Liver (tissue), 9 donors: ENCODE data around the gene BEND3. TPM values are rescaled to one million over a fixed set of nuclear protein-coding genes. Genes with fewer than 3 reads are reported as not detected.

Source experiments
- DNase-seq: peaks from one replicate; pipeline ENCODE4 v3.0.0-alpha.2; 2017; ENCODE audit warnings: low spot score
- H3K27ac ChIP-seq, 2 donors: one replicate each; pipeline ENCODE4 v1.7.0; 2013; ENCODE audit warnings: inconsistent platforms in 2 of 2, low read length in 2 of 2, control low read depth in 1 of 2, low read depth in 1 of 2, mild to moderate bottlenecking in 1 of 2
- H3K27me3 ChIP-seq, 4 donors: one replicate each; pipeline versions ENCODE4 v1.6.1 to v1.7.0; 2013; ENCODE audit warnings: low read length in 3 of 4, inconsistent platforms in 1 of 4, mild to moderate bottlenecking in 1 of 4, moderate library complexity in 1 of 4; ENCODE audit not compliant: control insufficient read depth in 4 of 4, insufficient read depth in 4 of 4
- H3K36me3 ChIP-seq, 4 donors: one replicate each; pipeline versions ENCODE4 v1.6.1 to v1.7.0; 2013; ENCODE audit warnings: low read length in 3 of 4, mild to moderate bottlenecking in 3 of 4, low read depth in 1 of 4, moderate library complexity in 1 of 4; ENCODE audit not compliant: control insufficient read depth in 4 of 4, insufficient read depth in 3 of 4
- H3K4me1 ChIP-seq, 4 donors: one replicate each; pipeline versions ENCODE4 v1.6.1 to v1.7.0; 2013; ENCODE audit warnings: low read length in 3 of 4, mild to moderate bottlenecking in 3 of 4, moderate library complexity in 1 of 4; ENCODE audit not compliant: control insufficient read depth in 4 of 4, insufficient read depth in 4 of 4
- H3K4me3 ChIP-seq, 3 donors: one replicate each; pipeline versions ENCODE4 v1.6.1 to v1.7.0; 2013; ENCODE audit warnings: low read length in 3 of 3, control low read depth in 1 of 3, low read depth in 1 of 3, mild to moderate bottlenecking in 1 of 3
- H3K9ac ChIP-seq, 2 donors: one replicate each; pipeline ENCODE4 v1.7.0; 2013; ENCODE audit warnings: low read length in 2 of 2, mild to moderate bottlenecking in 2 of 2, moderate library complexity in 2 of 2, control low read depth in 1 of 2, low read depth in 1 of 2
- H3K9me3 ChIP-seq, 4 donors: one replicate each; pipeline versions ENCODE4 v1.6.1 to v1.7.0; 2013; ENCODE audit warnings: low read length in 3 of 4; ENCODE audit not compliant: control insufficient read depth in 4 of 4
- FOXA1 ChIP-seq: IDR thresholded peaks from 2 replicates; pipeline ENCODE4 v1.6.1; 2016; ENCODE audit warnings: antibody characterized with exemption
- FOXA2 ChIP-seq: IDR thresholded peaks from 2 replicates; pipeline ENCODE4 v1.6.1; 2016; ENCODE audit warnings: antibody characterized with exemption
- GABPA ChIP-seq, 2 donors: IDR thresholded peaks in 1 of 2; conservative IDR thresholded peaks in 1 of 2; 2 replicates each; pipeline ENCODE4 v1.6.1; 2016; ENCODE audit warnings: antibody characterized with exemption in 2 of 2, mild to moderate bottlenecking in 1 of 2, moderate library complexity in 1 of 2
- HNF4A ChIP-seq, 2 donors: conservative IDR thresholded peaks; 2 replicates each; pipeline ENCODE4 v1.6.1; 2016; ENCODE audit warnings: antibody characterized with exemption in 2 of 2, mild to moderate bottlenecking in 2 of 2
- JUND ChIP-seq, 2 donors: IDR thresholded peaks; 2 replicates each; pipeline ENCODE4 v1.6.1; 2016; ENCODE audit warnings: antibody characterized with exemption in 2 of 2
- NR2F2 ChIP-seq: IDR thresholded peaks from 2 replicates; pipeline ENCODE4 v1.6.1; 2016; ENCODE audit warnings: antibody characterized with exemption
- RAD21 ChIP-seq, 2 donors: IDR thresholded peaks; 2 replicates each; pipeline ENCODE4 v1.6.1; 2016; ENCODE audit warnings: antibody characterized with exemption in 2 of 2, mild to moderate bottlenecking in 2 of 2
- SP1 ChIP-seq: IDR thresholded peaks from 2 replicates; pipeline ENCODE4 v1.6.1; 2018; ENCODE audit warnings: antibody characterized with exemption, mild to moderate bottlenecking
- TAF1 ChIP-seq: conservative IDR thresholded peaks from 2 replicates; pipeline ENCODE4 v1.6.1; 2016; ENCODE audit warnings: antibody characterized with exemption, mild to moderate bottlenecking
- WGBS: extraction: QIAGEN DNeasy Blood & Tissue Kit; methylation state at CpG from one replicate; pipeline ENCODE4 v1.1.7; 2013; 5-methylcytosine and 5-hydroxymethylcytosine counted together
- polyA plus RNA-seq, 2 donors: library from polyadenylated mRNA; stranded (reverse) in 1 of 2; unstranded in 1 of 2; fragments of 200-250 nt in 1 of 2; fragments of >200 nt in 1 of 2; fragmentation: Nextera tagmentation in 1 of 2; extraction: Ambion mirVana in 1 of 2; gene quantifications; one replicate each; pipeline versions ENCODE4 v1.2.1 to v1.2.3, GENCODE V29; 2013 to 2015
- total RNA-seq, 2 donors: library from RNA; depleted of rRNA; stranded (reverse); fragments of >200 nt; gene quantifications; one replicate each; pipeline ENCODE4 v1.2.3, GENCODE V29; 2014
- TF ChIP-seq, protein P1 (sequence below): IDR thresholded peaks from 2 replicates; pipeline ENCODE4 v1.6.1; 2016; ENCODE audit warnings: antibody characterized with exemption
- TF ChIP-seq, protein P2 (sequence below): IDR thresholded peaks from 2 replicates; pipeline ENCODE4 v1.6.1; 2016; ENCODE audit warnings: antibody characterized with exemption
- TF ChIP-seq, protein P3 (sequence below): IDR thresholded peaks from 2 replicates; pipeline ENCODE4 v1.6.1; 2016; ENCODE audit warnings: antibody characterized with exemption
- donor health status: healthy.
- donor health status: healthy.
- donor health status: healthy.
- donor health status: healthy.
- donor health status: healthy.

Gene BEND3
- total and polyA plus RNA-seq, 4 donors = 0.47 to 1.7 (median 1.2) TPM

DNA sequence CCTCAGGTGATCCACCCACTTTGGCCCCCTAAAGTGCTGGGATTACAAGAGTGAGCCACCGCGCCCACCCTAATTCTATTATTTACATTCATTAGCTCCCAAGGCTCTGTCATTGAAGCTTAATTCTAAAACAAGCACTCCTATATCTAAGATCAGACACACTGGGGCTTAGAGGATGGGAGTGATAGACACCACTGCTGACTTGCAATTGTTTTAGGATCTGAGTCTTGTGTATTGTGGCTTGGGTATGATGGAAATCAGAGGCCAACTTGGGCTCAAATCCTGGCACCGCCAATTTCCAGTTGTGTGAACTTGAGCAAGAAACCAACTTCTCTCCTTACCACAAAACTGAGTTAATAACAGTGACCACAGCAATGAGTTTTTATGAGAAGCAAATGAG lies 52.6 kb downstream of the BEND3 start:
- H3K9ac ChIP-seq = no peak overlapping the region
- H3K27ac ChIP-seq = no peak overlapping the region
- H3K36me3 ChIP-seq = no peaks in the 10 kb centered on the region
- 89% methylated on average over 3 of the region's 3 CpGs for WGBS
- TF ChIP-seq, protein P1, sequence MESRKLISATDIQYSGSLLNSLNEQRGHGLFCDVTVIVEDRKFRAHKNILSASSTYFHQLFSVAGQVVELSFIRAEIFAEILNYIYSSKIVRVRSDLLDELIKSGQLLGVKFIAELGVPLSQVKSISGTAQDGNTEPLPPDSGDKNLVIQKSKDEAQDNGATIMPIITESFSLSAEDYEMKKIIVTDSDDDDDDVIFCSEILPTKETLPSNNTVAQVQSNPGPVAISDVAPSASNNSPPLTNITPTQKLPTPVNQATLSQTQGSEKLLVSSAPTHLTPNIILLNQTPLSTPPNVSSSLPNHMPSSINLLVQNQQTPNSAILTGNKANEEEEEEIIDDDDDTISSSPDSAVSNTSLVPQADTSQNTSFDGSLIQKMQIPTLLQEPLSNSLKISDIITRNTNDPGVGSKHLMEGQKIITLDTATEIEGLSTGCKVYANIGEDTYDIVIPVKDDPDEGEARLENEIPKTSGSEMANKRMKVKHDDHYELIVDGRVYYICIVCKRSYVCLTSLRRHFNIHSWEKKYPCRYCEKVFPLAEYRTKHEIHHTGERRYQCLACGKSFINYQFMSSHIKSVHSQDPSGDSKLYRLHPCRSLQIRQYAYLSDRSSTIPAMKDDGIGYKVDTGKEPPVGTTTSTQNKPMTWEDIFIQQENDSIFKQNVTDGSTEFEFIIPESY = no peak
- TF ChIP-seq GABPA (IDR thresholded peaks at IDR 0.05 in 1 of 2, conservative IDR thresholded peaks at IDR 0.05 in 1 of 2) (no peak), NR2F2 (no peak), FOXA1 (no peak)
- TF ChIP-seq, protein P2, sequence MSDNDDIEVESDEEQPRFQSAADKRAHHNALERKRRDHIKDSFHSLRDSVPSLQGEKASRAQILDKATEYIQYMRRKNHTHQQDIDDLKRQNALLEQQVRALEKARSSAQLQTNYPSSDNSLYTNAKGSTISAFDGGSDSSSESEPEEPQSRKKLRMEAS = no peak
- H3K27me3 ChIP-seq = no peaks in the 10 kb centered on the region
- peaks cover 0 to 7% (median 4%) of the 10 kb centered on the region in 4 donors for H3K4me1 ChIP-seq
- no peak overlapping the region for H3K4me3 ChIP-seq
- H3K9me3 ChIP-seq = no peaks in the 10 kb centered on the region
- DNase-seq = no peak

DNA sequence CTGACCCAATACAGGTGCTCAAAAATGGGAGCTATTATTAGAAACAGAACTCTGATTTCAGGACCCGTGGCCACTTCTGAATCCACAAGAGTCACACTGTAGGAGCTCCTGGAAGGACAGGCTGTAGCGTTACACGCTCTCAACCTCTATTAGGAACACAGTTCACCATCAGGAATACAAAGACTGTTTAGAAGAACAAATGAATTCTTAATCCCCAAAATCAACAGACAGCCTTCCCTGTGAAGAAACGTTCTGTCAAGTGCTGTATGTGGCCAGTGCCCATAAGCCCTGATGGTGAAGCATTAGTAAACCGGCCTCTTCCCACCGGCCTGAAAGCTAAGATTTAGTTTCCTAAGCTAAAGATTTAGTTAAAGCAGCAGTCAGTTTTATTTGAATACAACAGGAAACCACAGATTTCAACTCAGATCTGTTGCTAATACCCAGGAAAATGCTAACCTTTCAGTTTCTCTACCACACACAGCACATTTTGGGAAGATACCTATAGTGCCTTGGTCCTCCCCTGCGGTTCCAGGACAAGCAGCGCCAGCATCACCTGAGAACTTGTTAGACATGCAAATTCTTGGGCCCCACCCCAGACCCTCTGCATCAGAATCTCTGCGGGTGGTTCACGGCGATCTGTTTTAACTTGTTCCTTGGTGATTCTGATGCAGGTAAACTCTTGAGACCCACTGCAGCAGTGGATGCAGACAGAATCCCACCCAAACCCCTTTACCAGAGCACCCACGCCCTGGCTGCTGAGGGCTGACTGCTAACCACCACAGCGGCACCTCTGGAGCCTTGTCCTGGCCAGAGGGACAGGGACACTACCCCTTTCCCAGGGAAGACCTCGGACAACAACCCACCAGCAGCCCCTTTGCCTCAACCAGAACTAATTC lies 53.9 kb downstream of the BEND3 start:
- H3K27ac ChIP-seq = no peak overlapping the region
- peaks cover 0 to 7% (median 4%) of the 10 kb centered on the region in 4 donors for H3K4me1 ChIP-seq
- H3K9ac ChIP-seq = no peak overlapping the region
- no peaks in the 10 kb centered on the region for H3K9me3 ChIP-seq
- no peaks in the 10 kb centered on the region for H3K36me3 ChIP-seq
- no peaks in the 10 kb centered on the region for H3K27me3 ChIP-seq
- no peak overlapping the region for H3K4me3 ChIP-seq
- DNase-seq = no peak
- WGBS = 60% methylated on average over 14 of the region's 14 CpGs
- TF ChIP-seq FOXA2 (no peak), HNF4A (conservative IDR thresholded peaks at IDR 0.05) (no peak), SP1 (no peak), RAD21 (IDR thresholded peaks at IDR 0.05) (no peak), TAF1 (no peak), JUND (IDR thresholded peaks at IDR 0.05) (no peak)
- TF ChIP-seq, protein P3, sequence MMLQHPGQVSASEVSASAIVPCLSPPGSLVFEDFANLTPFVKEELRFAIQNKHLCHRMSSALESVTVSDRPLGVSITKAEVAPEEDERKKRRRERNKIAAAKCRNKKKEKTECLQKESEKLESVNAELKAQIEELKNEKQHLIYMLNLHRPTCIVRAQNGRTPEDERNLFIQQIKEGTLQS = no peak
- TF ChIP-seq, protein P1 = no peak

DNA sequence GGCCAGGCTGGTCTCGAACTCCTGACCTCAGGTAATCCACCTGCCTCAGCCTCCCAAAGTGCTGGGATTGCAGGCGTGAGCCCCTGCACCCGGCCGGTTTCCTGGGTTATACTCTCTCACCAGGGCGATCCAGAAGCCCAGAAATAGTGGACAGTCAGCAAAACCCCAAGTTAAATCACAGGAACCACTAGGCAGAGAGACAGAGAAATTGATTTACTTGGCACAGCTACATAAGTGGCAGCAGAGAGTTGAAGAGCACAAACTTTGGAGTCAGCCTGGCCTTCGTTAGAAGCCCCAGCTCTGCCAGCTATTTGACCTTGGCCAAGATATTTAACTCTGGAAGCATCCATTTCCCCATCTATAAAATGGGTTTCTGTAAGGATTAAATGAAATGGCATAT lies 54.6 kb downstream of the BEND3 start:
- H3K9me3 ChIP-seq = no peaks in the 10 kb centered on the region
- H3K27ac ChIP-seq = no peak overlapping the region
- no peak for TF ChIP-seq HNF4A (conservative IDR thresholded peaks at IDR 0.05)
- H3K4me1 ChIP-seq = peaks cover 0 to 7% (median 4%) of the 10 kb centered on the region in 4 donors
- H3K36me3 ChIP-seq = no peaks in the 10 kb centered on the region
- no peak overlapping the region for H3K4me3 ChIP-seq
- no peaks in the 10 kb centered on the region for H3K27me3 ChIP-seq
- no peak overlapping the region for H3K9ac ChIP-seq
- 92% methylated on average over 6 of the region's 6 CpGs for WGBS
- no peak for DNase-seq
